ENCODE measurements around the gene UBE2R2. TPM values are rescaled to one million over a fixed set of nuclear protein-coding genes. Genes with fewer than 3 reads are reported as not detected.
A peak's percentile ranks its signal among the peaks of the same experiment; 100 is the strongest.

Gene UBE2R2
- total and polyA plus RNA-seq, 5 experiments from 2014 or later: 13.1 to 32.1 (median 16.1) TPM

GRCh38 chr9:33964086-33964768, 147.3 kb downstream of the UBE2R2 start:
- no peak for DNase-seq
- Mint-ChIP-seq H3K27me3 (no peaks in the 10 kb centered on the region), H3K9me3 (no peaks in the 10 kb centered on the region), H3K36me3 (peaks cover 8 to 49% (median 20%) of the 10 kb centered on the region in 3 donors), H3K27ac (peak overlapping the region in 1 of 10 donors; percentile 29), H3K4me3 (no peak overlapping the region), H3K4me1 (peaks cover 0 to 2% (median 0%) of the 10 kb centered on the region in 4 donors)
- POLR2A ChIA-PET: no interaction called here
- no peak for ATAC-seq

Other genes with a start within 250 kb of the UBE2R2 start
- under 1 TPM in 1 of 2 experiments, not detected in 1; 0.52 TPM for gene PRSS3, start 21.6 kb upstream of the UBE2R2 start, total RNA-seq
- gene PRSS3, start 21.6 kb upstream of the UBE2R2 start, polyA plus RNA-seq: not detected
- gene UBAP2, start 231.7 kb downstream of the UBE2R2 start, total RNA-seq: 10 to 100 TPM; 38.4 to 39.5 TPM
- gene UBAP2, start 231.7 kb downstream of the UBE2R2 start, polyA plus RNA-seq: 10 to 100 TPM in 2 of 3 donors, 1 to 10 TPM in 1; 7.1 to 16.7 (median 14.9) TPM